Common myeloid progenitor, CD34-positive (primary cell): Measurements from ENCODE around the gene MAGEB6.

Experiments used
- CTCF ChIA-PET: fragments of 350-600 bp; sonication (Branson Sonifier 250); formaldehyde crosslinking; loops from one replicate; lab custom pipeline; 2021; ENCODE audit warnings: antibody characterized with exemption; lab: Charles Lee
- POLR2A ChIA-PET: fragments of 350-600 bp; sonication (Branson Sonifier 250); formaldehyde crosslinking; loops from one replicate; lab custom pipeline; 2021; ENCODE audit warnings: antibody characterized with exemption; lab: Charles Lee
- DNase-seq, 3 donors: peaks; one replicate each; pipeline versions ENCODE4 v3.0.0 to v3.0.0-alpha.2; 2013
- H3K27ac ChIP-seq, 2 experiments: 1 replicate in 1 of 2; 2 replicates in 1 of 2; pipeline ENCODE4 v1.7.0; 2013; ENCODE audit warnings: inconsistent platforms in 2 of 2, low read length in 2 of 2, mild to moderate bottlenecking in 2 of 2, low read depth in 1 of 2, moderate library complexity in 1 of 2; ENCODE audit not compliant: severe bottlenecking in 2 of 2, insufficient read depth in 1 of 2, poor library complexity in 1 of 2
- H3K27me3 ChIP-seq, 5 experiments: replicated peaks in 2 of 5; 1 replicate in 3 of 5; 2 replicates in 2 of 5; pipeline versions ENCODE4 v1.6.1 to v1.7.0; 2013; ENCODE audit warnings: low read length in 4 of 5, mild to moderate bottlenecking in 2 of 5, moderate library complexity in 2 of 5, inconsistent platforms in 1 of 5; ENCODE audit not compliant: insufficient read depth in 5 of 5, control insufficient read depth in 4 of 5
- H3K36me3 ChIP-seq, 4 experiments: 1 replicate in 2 of 4; 2 replicates in 2 of 4; pipeline versions ENCODE4 v1.6.1 to v1.7.0; 2013; ENCODE audit warnings: low read length in 3 of 4, control low read depth in 1 of 4, mild to moderate bottlenecking in 1 of 4; ENCODE audit not compliant: control insufficient read depth in 4 of 4, insufficient read depth in 4 of 4
- H3K4me1 ChIP-seq, 4 experiments: 1 replicate in 3 of 4; 2 replicates in 1 of 4; pipeline versions ENCODE4 v1.6.1 to v1.7.1; 2013; ENCODE audit warnings: low read length in 3 of 4, mild to moderate bottlenecking in 3 of 4, control low read depth in 1 of 4, inconsistent platforms in 1 of 4, moderate library complexity in 1 of 4; ENCODE audit not compliant: control insufficient read depth in 4 of 4, insufficient read depth in 4 of 4; ENCODE audit errors: control extremely low read depth in 1 of 4
- H3K4me3 ChIP-seq, 7 experiments: 1 replicate in 4 of 7; 2 replicates in 3 of 7; pipeline versions ENCODE4 v1.5.1 to v1.7.0; 2013; ENCODE audit warnings: mild to moderate bottlenecking in 7 of 7, low read length in 6 of 7, moderate library complexity in 6 of 7, inconsistent platforms in 2 of 7, low read depth in 2 of 7, control low read depth in 1 of 7; ENCODE audit not compliant: insufficient read depth in 4 of 7, control insufficient read depth in 1 of 7; ENCODE audit errors: extremely low read depth in 1 of 7
- H3K9me3 ChIP-seq, 5 experiments: 1 replicate in 4 of 5; 2 replicates in 1 of 5; pipeline versions ENCODE4 v1.6.1 to v1.7.1; 2013; ENCODE audit warnings: low read length in 4 of 5, mild to moderate bottlenecking in 2 of 5, inconsistent platforms in 1 of 5, low read depth in 1 of 5, moderate library complexity in 1 of 5; ENCODE audit not compliant: control insufficient read depth in 4 of 5, insufficient read depth in 2 of 5; ENCODE audit errors: control extremely low read depth in 1 of 5
- WGBS: methylation state at CpG from one replicate; pipeline ENCODE4 v1.1.5; 2013; ENCODE audit not compliant: insufficient coverage; 5-methylcytosine and 5-hydroxymethylcytosine counted together

MAGEB6 gene

DNA sequence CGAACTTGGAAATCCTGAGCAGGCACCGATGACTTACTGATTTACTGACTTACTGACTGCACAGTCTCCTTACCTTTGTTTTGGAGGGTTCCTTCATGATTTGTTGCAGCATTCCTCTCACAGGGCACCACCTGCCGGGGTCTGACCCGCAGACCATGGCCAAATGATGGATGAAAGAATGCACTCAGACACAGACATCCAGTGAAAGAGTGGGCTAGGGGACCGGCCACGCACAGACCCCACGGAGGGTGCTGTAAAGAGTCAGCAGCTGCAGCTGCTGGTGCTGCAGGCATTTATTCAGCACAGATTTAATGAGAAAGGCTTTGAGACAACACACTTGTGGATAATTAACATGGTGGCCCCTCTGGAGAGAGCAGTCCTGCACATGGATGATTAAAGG, 27.1 kb downstream of the MAGEB6 start:
- 84% methylated on average over 7 of the region's 7 CpGs for WGBS

DNA sequence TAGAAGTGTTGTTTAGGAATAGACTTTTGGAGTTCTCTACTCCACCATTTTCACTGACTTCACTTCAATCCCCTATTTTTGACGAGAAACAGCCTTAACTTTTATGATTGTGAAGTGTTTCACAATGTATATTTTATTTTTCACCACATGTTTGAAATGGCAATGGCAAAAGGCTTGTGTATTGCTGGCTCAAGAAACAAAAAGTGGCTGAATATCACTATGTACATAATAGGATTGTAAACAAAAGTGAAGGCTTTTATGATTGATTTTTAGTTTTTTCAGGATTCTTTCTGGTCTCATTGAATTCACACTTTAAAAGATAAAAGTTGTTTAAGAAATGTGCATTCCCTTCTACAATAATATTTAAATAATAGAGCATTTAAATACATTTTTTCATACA, 41.9 kb downstream of the MAGEB6 start:
- DNase-seq = no peak
- no peak overlapping the region for H3K4me3 ChIP-seq
- POLR2A ChIA-PET = no interaction called here
- WGBS = no CpG with 5 or more reads among the region's 1 CpG
- no peaks in the 10 kb centered on the region for H3K36me3 ChIP-seq
- H3K9me3 ChIP-seq = peaks cover 0 to 3% (median 0%) of the 10 kb centered on the region in 5 experiments
- H3K27ac ChIP-seq = no peak overlapping the region
- CTCF ChIA-PET = no interaction called here
- no peaks in the 10 kb centered on the region for H3K27me3 ChIP-seq
- no peaks in the 10 kb centered on the region for H3K4me1 ChIP-seq

More for the DNA sequence above, 27.1 kb downstream of the MAGEB6 start:
- no peaks in the 10 kb centered on the region for H3K4me1 ChIP-seq
- CTCF ChIA-PET = no interaction called here
- no peaks in the 10 kb centered on the region for H3K27me3 ChIP-seq
- H3K36me3 ChIP-seq = no peaks in the 10 kb centered on the region
- no peak for DNase-seq
- H3K4me3 ChIP-seq = no peak overlapping the region
- peaks cover 0 to 2% (median 0%) of the 10 kb centered on the region in 5 experiments for H3K9me3 ChIP-seq
- POLR2A ChIA-PET = no interaction called here
- H3K27ac ChIP-seq = no peak overlapping the region
